Hepatocyte (in vitro differentiated cells): ENCODE measurements around the gene HAS3. TPM values are rescaled to one million over a fixed set of nuclear protein-coding genes. Genes with fewer than 3 reads are reported as not detected.

Source experiments
- DNase-seq: peaks from one replicate; pipeline ENCODE4 v3.0.0-alpha.2; 2016; ENCODE audit warnings: low spot score
- H2AFZ ChIP-seq: fragments of 200-600 bp; sonication (generic); 2 replicates; pipeline ENCODE4 v1.6.0; 2016; ENCODE audit warnings: antibody characterized with exemption, mild to moderate bottlenecking
- H3K27ac ChIP-seq: fragments of 200-600 bp; sonication (generic); 2 replicates; pipeline ENCODE4 v1.5.1; 2016; ENCODE audit warnings: mild to moderate bottlenecking
- H3K27me3 ChIP-seq: fragments of 200-600 bp; sonication (generic); 2 replicates; pipeline ENCODE4 v1.6.1; 2016
- H3K36me3 ChIP-seq: fragments of 200-600 bp; sonication (generic); replicated peaks from 2 replicates; pipeline ENCODE4 v1.5.1; 2016; ENCODE audit warnings: low read depth; ENCODE audit not compliant: insufficient read depth
- H3K4me1 ChIP-seq: fragments of 200-600 bp; sonication (generic); 2 replicates; pipeline ENCODE4 v1.5.1; 2016; ENCODE audit warnings: mild to moderate bottlenecking, moderate library complexity; ENCODE audit not compliant: insufficient read depth
- H3K4me2 ChIP-seq: fragments of 200-600 bp; sonication (generic); 2 replicates; pipeline ENCODE4 v1.6.0; 2016
- H3K4me3 ChIP-seq: fragments of 200-600 bp; sonication (generic); 2 replicates; pipeline ENCODE4 v1.5.1; 2016; ENCODE audit warnings: mild to moderate bottlenecking
- H3K79me2 ChIP-seq: fragments of 200-600 bp; sonication (generic); 2 replicates; pipeline ENCODE4 v1.6.0; 2017; ENCODE audit warnings: mild to moderate bottlenecking
- H3K9me2 ChIP-seq: fragments of 200-600 bp; sonication (generic); replicated peaks from 2 replicates; pipeline ENCODE4 v1.6.0; 2017; ENCODE audit warnings: mild to moderate bottlenecking; ENCODE audit not compliant: insufficient read depth
- H3K9me3 ChIP-seq: fragments of 200-600 bp; sonication (generic); 2 replicates; pipeline ENCODE4 v1.5.1; 2016; ENCODE audit warnings: low read depth, mild to moderate bottlenecking
- H4K20me1 ChIP-seq: fragments of 200-600 bp; sonication (generic); 2 replicates; pipeline ENCODE4 v1.6.0; 2016; ENCODE audit warnings: mild to moderate bottlenecking; ENCODE audit not compliant: insufficient read depth, poor library complexity, severe bottlenecking
- EZH2 ChIP-seq: fragments of 200-600 bp; sonication (generic); IDR thresholded peaks from 2 replicates; pipeline ENCODE4 v1.6.1; 2016; ENCODE audit warnings: antibody characterized with exemption, mild to moderate bottlenecking, borderline replicate concordance
- EZH2phosphoT487 ChIP-seq: fragments of 200-600 bp; sonication (generic); IDR thresholded peaks from one replicate; pipeline ENCODE4 v1.6.1; 2018; ENCODE audit warnings: antibody characterized with exemption, mild to moderate bottlenecking, low read depth, moderate library complexity; ENCODE audit not compliant: unreplicated experiment, severe bottlenecking
- WGBS: methylation state at CpG from one replicate; pipeline ENCODE4 v1.1.6; 2016; ENCODE audit warnings: low lambda C conversion rate; ENCODE audit errors: missing lambda C conversion rate; 5-methylcytosine and 5-hydroxymethylcytosine counted together
- polyA plus RNA-seq: library from polyadenylated mRNA; unstranded; fragments of >200 nt; fragmentation: Nextera tagmentation; extraction: Ambion mirVana; gene quantifications from 2 replicates; pipeline ENCODE4 v1.2.1, GENCODE V29; 2016
- total RNA-seq: library from RNA; depleted of rRNA; stranded (reverse); fragments of >200 nt; gene quantifications from 2 replicates; pipeline ENCODE4 v1.2.3, GENCODE V29; 2014
- TF ChIP-seq, protein P1 (sequence below): fragments of 200-600 bp; sonication (generic); IDR thresholded peaks from 2 replicates; pipeline ENCODE4 v1.5.1; 2016; ENCODE audit warnings: antibody characterized with exemption, mild to moderate bottlenecking; ENCODE audit not compliant: poor library complexity

The HAS3 gene
- total and polyA plus RNA-seq, 2 experiments from 2014 or later = 0.19 to 0.53 TPM

DNA sequence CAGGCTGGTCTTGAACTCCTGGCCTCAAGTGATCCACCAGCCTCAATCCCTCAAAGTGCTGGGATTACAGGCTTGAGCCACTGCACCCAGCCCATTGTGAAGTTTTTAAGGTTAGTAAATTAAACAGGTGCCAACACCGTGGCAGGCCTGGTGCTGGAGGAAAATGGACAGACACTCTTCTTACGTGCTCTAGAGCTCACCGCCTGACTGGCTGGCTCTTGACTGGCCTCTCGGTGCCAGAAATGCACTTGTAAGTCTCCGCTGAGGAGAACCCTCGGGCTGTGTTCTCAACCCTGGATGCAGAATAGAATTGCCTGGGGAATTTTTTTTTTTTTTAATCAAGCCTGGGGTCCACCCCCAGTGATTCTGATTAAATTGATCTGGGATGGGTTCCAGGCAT is 10.3 kb upstream of the HAS3 start:
- Histone ChIP-seq H3K27me3 (no peaks in the 10 kb centered on the region), H3K36me3 (no peaks in the 10 kb centered on the region), H3K4me2 (no peak overlapping the region), H3K4me3 (no peak overlapping the region), H3K9me2 (no peaks in the 10 kb centered on the region), H3K9me3 (no peaks in the 10 kb centered on the region), H3K79me2 (no peaks in the 10 kb centered on the region), H2AFZ (no peak overlapping the region), H3K27ac (no peak overlapping the region), H4K20me1 (no peaks in the 10 kb centered on the region), H3K4me1 (no peaks in the 10 kb centered on the region)
- DNase-seq = no peak
- 95% methylated on average over 6 of the region's 6 CpGs for WGBS
- TF ChIP-seq, protein P1, sequence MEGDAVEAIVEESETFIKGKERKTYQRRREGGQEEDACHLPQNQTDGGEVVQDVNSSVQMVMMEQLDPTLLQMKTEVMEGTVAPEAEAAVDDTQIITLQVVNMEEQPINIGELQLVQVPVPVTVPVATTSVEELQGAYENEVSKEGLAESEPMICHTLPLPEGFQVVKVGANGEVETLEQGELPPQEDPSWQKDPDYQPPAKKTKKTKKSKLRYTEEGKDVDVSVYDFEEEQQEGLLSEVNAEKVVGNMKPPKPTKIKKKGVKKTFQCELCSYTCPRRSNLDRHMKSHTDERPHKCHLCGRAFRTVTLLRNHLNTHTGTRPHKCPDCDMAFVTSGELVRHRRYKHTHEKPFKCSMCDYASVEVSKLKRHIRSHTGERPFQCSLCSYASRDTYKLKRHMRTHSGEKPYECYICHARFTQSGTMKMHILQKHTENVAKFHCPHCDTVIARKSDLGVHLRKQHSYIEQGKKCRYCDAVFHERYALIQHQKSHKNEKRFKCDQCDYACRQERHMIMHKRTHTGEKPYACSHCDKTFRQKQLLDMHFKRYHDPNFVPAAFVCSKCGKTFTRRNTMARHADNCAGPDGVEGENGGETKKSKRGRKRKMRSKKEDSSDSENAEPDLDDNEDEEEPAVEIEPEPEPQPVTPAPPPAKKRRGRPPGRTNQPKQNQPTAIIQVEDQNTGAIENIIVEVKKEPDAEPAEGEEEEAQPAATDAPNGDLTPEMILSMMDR = no peak
- TF ChIP-seq EZH2phosphoT487 (no peak), EZH2 (no peak)

DNA sequence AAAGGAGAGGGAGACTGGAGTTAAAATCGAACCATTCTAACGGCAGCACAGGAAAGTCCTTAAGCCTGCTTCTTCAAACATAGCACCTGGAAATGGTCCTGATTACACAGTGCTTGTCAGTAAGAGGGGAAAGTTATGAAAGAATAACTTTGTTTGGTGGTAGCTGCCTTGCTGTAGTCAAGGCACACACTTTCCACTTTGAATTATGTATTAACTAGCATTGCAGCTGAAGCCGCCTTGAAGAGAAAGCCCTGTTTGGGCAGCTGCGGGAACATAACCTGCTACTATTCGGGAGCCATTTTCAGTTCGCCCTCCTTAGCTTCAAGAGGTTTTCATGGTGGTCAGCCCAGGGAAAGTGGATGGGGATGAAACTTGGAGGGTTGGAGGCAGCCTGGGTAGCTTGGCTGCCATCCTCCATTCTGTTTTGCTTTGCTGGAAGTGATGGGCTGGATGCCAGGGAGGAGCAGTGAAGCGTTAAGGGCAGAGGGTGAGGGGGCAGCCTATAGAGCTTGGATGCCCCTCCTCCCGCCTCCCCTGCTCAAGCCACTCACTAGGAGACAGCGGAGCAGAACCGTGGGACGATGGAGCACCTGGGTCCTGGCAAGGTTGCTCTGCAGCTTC is 5.3 kb upstream of the HAS3 start:
- peaks cover 3% of the 10 kb centered on the region for H3K27me3 ChIP-seq
- H3K4me1 ChIP-seq = peaks cover under 1% of the 10 kb centered on the region
- H3K9me3 ChIP-seq = no peaks in the 10 kb centered on the region
- H3K4me3 ChIP-seq = no peak overlapping the region
- no peaks in the 10 kb centered on the region for H3K79me2 ChIP-seq
- no peak overlapping the region for H3K27ac ChIP-seq
- no peak overlapping the region for H3K4me2 ChIP-seq
- H2AFZ ChIP-seq = no peak overlapping the region
- H4K20me1 ChIP-seq = no peaks in the 10 kb centered on the region
- WGBS = 75% methylated on average over 11 of the region's 11 CpGs
- TF ChIP-seq EZH2 = no peak
- TF ChIP-seq, protein P1 = no peak
- TF ChIP-seq EZH2phosphoT487 = no peak
- no peak for DNase-seq
- H3K9me2 ChIP-seq = no peaks in the 10 kb centered on the region
- no peaks in the 10 kb centered on the region for H3K36me3 ChIP-seq

DNA sequence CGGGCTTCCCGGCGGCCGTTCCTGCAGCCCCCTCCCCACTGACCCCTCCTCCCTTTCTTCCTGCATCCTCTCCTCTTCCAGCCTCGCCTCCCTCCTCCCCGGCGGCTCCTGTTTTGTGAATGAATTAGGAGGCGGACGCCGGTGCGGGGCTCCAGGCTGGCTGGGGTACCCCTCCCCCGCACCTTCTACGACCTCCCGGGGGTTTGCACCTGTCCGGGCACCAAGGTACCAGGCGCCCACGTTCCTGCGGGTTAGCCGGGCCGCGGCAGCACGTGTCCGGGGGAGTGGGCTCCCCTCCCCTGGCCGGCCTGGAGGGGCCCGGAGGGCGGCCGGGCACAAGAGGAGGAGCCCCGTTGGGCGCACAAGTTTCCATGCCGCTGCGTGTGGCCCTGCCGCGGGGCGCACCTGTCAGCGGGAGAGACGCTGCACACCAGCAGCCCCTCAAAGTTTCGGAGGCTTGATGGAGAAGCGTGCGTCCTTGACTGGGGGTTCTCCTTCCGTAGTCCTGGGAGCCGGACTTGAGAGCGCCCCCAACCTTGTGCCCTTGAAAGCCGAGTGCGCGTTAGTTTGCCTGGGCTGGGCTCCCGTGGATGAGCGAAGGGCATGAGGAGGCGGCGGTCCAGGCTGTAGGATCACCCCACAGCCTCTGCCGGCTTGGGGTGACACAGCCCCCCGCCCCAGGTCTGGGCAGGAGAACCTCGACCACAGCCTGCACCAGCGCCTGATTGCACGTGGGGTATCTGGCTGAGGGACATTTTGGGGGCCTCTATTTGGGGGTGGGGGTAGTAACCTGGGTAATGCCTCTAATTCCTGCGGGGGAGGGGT is 1.2 kb downstream of the HAS3 start:
- Histone ChIP-seq H4K20me1 (peaks cover 8% of the 10 kb centered on the region), H3K27me3 (peaks cover 31% of the 10 kb centered on the region), H3K36me3 (no peaks in the 10 kb centered on the region), H3K79me2 (no peaks in the 10 kb centered on the region), H2AFZ (no peak overlapping the region), H3K4me2 (peak overlapping the region; percentile 98), H3K9me3 (no peaks in the 10 kb centered on the region), H3K9me2 (no peaks in the 10 kb centered on the region), H3K4me1 (peaks cover 25% of the 10 kb centered on the region), H3K4me3 (peak overlapping the region; percentile 39), H3K27ac (no peak overlapping the region)
- DNase-seq = no peak
- no peak for TF ChIP-seq EZH2phosphoT487
- peak; percentile 29 for TF ChIP-seq EZH2
- under 1% methylated on average over 49 of the region's 55 CpGs for WGBS

DNA sequence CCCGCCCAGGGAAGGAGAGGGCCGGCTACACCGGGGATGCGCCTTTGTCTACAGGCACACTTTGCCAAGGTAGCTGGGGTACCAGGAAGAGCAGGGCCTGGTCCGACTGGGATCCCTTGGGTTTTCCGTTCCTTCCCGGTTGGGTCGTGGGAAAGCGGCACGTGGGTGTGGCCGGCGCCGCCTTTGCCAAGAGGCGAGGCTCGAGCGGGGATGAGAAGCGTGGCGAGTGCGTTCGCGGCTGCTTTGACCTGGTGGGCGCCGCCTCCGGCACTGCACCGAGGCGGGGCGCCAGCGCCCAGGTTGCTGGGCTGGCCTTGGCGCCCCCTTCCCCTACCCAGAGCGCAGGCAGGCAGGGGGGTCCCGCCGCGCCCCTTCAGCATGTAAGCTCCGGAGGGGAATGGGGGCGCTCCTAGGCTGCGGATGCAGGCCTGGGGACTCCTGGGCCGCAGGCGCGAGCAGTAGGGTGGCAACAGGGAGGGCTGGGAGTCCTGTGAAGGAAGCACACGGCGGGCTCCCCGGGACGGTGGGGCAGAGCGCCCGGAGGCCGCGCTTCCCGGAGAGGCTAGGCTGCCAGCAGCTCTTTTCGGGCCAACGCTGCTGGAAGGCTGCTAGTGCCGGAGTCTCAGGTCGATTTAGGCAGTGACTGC is 2.0 kb downstream of the HAS3 start:
- Histone ChIP-seq H2AFZ (no peak overlapping the region), H3K79me2 (no peaks in the 10 kb centered on the region), H3K4me2 (peak overlapping the region; percentile 98), H3K4me1 (peaks cover 25% of the 10 kb centered on the region), H3K27me3 (peaks cover 31% of the 10 kb centered on the region), H3K27ac (no peak overlapping the region), H3K36me3 (no peaks in the 10 kb centered on the region), H4K20me1 (peaks cover 8% of the 10 kb centered on the region), H3K9me2 (no peaks in the 10 kb centered on the region), H3K9me3 (no peaks in the 10 kb centered on the region), H3K4me3 (peak overlapping the region; percentile 39)
- 2% methylated on average over 50 of the region's 52 CpGs for WGBS
- TF ChIP-seq EZH2 = peak; percentile 14
- TF ChIP-seq, protein P1 = no peak
- DNase-seq = peak; percentile 37
